H9 (cell line): ENCODE data around the gene RAB22A. TPM values are rescaled to one million over a fixed set of nuclear protein-coding genes. Genes with fewer than 3 reads are reported as not detected.

ENCODE experiments used
- DNase-seq: peaks from one replicate; pipeline ENCODE4 v3.0.0-alpha.2; 2017
- H2AFZ ChIP-seq: one replicate; pipeline ENCODE4 v1.6.1; 2013; ENCODE audit warnings: mild to moderate bottlenecking, low read length, control low read depth, moderate library complexity
- H2AK5ac ChIP-seq: 2 replicates; pipeline ENCODE4 v1.6.1; 2013; ENCODE audit warnings: low read length, control low read depth, mixed read lengths; ENCODE audit not compliant: insufficient read length
- H2BK120ac ChIP-seq: one replicate; pipeline ENCODE4 v1.6.1; 2013; ENCODE audit warnings: low read depth, mild to moderate bottlenecking, low read length, control low read depth, inconsistent platforms; ENCODE audit not compliant: poor library complexity, severe bottlenecking
- H2BK12ac ChIP-seq: 2 replicates; pipeline ENCODE4 v1.6.1; 2013; ENCODE audit warnings: low read length, control low read depth, mixed read lengths, low read depth; ENCODE audit not compliant: insufficient read length
- H2BK15ac ChIP-seq: 2 replicates; pipeline ENCODE4 v1.6.1; 2013; ENCODE audit warnings: low read depth, low read length, control low read depth
- H2BK20ac ChIP-seq: one replicate; pipeline ENCODE4 v1.6.1; 2013; ENCODE audit warnings: low read depth, mild to moderate bottlenecking, low read length, control low read depth, inconsistent platforms; ENCODE audit not compliant: poor library complexity, severe bottlenecking
- H2BK5ac ChIP-seq: 2 replicates; pipeline ENCODE4 v1.6.1; 2013; ENCODE audit warnings: low read length, control low read depth, mixed read lengths; ENCODE audit not compliant: insufficient read length
- H3K14ac ChIP-seq: 2 replicates; pipeline ENCODE4 v1.6.1; 2013; ENCODE audit warnings: low read length, control low read depth; ENCODE audit not compliant: insufficient read depth
- H3K18ac ChIP-seq: 2 replicates; pipeline ENCODE4 v1.6.1; 2013; ENCODE audit warnings: low read depth, mild to moderate bottlenecking, mixed read lengths, low read length, control low read depth; ENCODE audit not compliant: insufficient read length
- H3K23ac ChIP-seq: 2 replicates; pipeline ENCODE4 v1.6.1; 2013; ENCODE audit warnings: low read length, control low read depth, mixed read lengths, low read depth; ENCODE audit not compliant: insufficient read length
- H3K23me2 ChIP-seq: 2 replicates; pipeline ENCODE4 v1.6.1; 2013; ENCODE audit warnings: low read depth, mild to moderate bottlenecking, mixed read lengths, low read length, control low read depth; ENCODE audit not compliant: insufficient read length, poor library complexity, severe bottlenecking
- H3K27ac ChIP-seq: 2 replicates; pipeline ENCODE4 v1.5.1; 2013; ENCODE audit warnings: low read length, control low read depth, mixed read lengths, low read depth; ENCODE audit not compliant: insufficient read length
- H3K27me3 ChIP-seq: 2 replicates; pipeline ENCODE4 v1.6.1; 2013; ENCODE audit warnings: low read length, control low read depth, inconsistent platforms; ENCODE audit not compliant: insufficient read depth
- H3K4ac ChIP-seq: 2 replicates; pipeline ENCODE4 v1.6.1; 2013; ENCODE audit warnings: low read depth, mild to moderate bottlenecking, control low read depth, inconsistent platforms, low read length, moderate library complexity
- H3K4me1 ChIP-seq: 2 replicates; pipeline ENCODE4 v1.6.1; 2013; ENCODE audit warnings: low read length, control low read depth, inconsistent platforms; ENCODE audit not compliant: insufficient read depth
- H3K4me2 ChIP-seq: 2 replicates; pipeline ENCODE4 v1.6.1; 2013; ENCODE audit warnings: low read length, control low read depth, mixed read lengths; ENCODE audit not compliant: insufficient read length, insufficient read depth
- H3K56ac ChIP-seq: 2 replicates; pipeline ENCODE4 v1.6.1; 2013; ENCODE audit warnings: low read depth, mild to moderate bottlenecking, mixed read lengths, low read length, control low read depth; ENCODE audit not compliant: insufficient read length
- H3K79me1 ChIP-seq: 2 replicates; pipeline ENCODE4 v1.6.1; 2013; ENCODE audit warnings: low read depth, mild to moderate bottlenecking, moderate library complexity, low read length, control low read depth, inconsistent platforms; ENCODE audit not compliant: insufficient read depth, poor library complexity, severe bottlenecking
- H3K79me2 ChIP-seq: 2 replicates; pipeline ENCODE4 v1.6.1; 2013; ENCODE audit warnings: low read length, control low read depth, inconsistent platforms; ENCODE audit not compliant: insufficient read depth
- H3K9ac ChIP-seq: 2 replicates; pipeline ENCODE4 v1.6.1; 2013; ENCODE audit warnings: low read length, control low read depth, mixed read lengths; ENCODE audit not compliant: insufficient read length; ENCODE audit errors: extremely low read depth
- H3K9me3 ChIP-seq: one replicate; pipeline ENCODE4 v1.6.1; 2013; ENCODE audit warnings: low read depth, low read length, inconsistent platforms; ENCODE audit not compliant: control insufficient read depth
- H3T11ph ChIP-seq: one replicate; pipeline ENCODE4 v1.6.1; 2013; ENCODE audit warnings: mild to moderate bottlenecking, low read length, control low read depth, inconsistent platforms
- H4K20me1 ChIP-seq: one replicate; pipeline ENCODE4 v1.6.1; 2013; ENCODE audit not compliant: control insufficient read depth, insufficient read length, insufficient read depth
- H4K5ac ChIP-seq: 2 replicates; pipeline ENCODE4 v1.6.1; 2013; ENCODE audit warnings: low read depth, mild to moderate bottlenecking, mixed read lengths, low read length, control low read depth; ENCODE audit not compliant: insufficient read length
- H4K8ac ChIP-seq: replicated peaks from 2 replicates; pipeline ENCODE4 v1.6.1; 2013; ENCODE audit warnings: low read length, control low read depth, mixed read lengths, low read depth; ENCODE audit not compliant: insufficient read length
- H4K91ac ChIP-seq: 2 replicates; pipeline ENCODE4 v1.6.1; 2013; ENCODE audit warnings: low read depth, mild to moderate bottlenecking, moderate library complexity, mixed read lengths, low read length, control low read depth; ENCODE audit not compliant: insufficient read length
- H3K27ac Mint-ChIP-seq, 3 experiments: 2 replicates in 2 of 3; 3 replicates in 1 of 3; pipeline ENCODE4 v1.8.0; 2020 to 2021; ENCODE audit warnings: mixed read lengths in 3 of 3, mild to moderate bottlenecking in 1 of 3, moderate library complexity in 1 of 3
- H3K27me3 Mint-ChIP-seq: 2 replicates; pipeline ENCODE4 v1.8.0; 2021; ENCODE audit warnings: low read depth, mild to moderate bottlenecking, moderate library complexity, mixed read lengths
- H3K36me3 Mint-ChIP-seq, 3 experiments: 2 replicates in 2 of 3; 3 replicates in 1 of 3; pipeline ENCODE4 v1.8.0; 2020 to 2021; ENCODE audit warnings: low read depth in 3 of 3, mixed read lengths in 3 of 3; ENCODE audit not compliant: insufficient read depth in 1 of 3
- H3K4me1 Mint-ChIP-seq, 2 experiments: 2 replicates each; pipeline ENCODE4 v1.8.0; 2020; ENCODE audit warnings: mixed read lengths in 2 of 2
- H3K4me3 Mint-ChIP-seq, 2 experiments: 2 replicates in 1 of 2; 3 replicates in 1 of 2; pipeline ENCODE4 v1.8.0; 2020 to 2021; ENCODE audit warnings: mild to moderate bottlenecking in 2 of 2, mixed read lengths in 2 of 2, moderate library complexity in 1 of 2
- H3K9me3 Mint-ChIP-seq, 2 experiments: 2 replicates in 1 of 2; 3 replicates in 1 of 2; pipeline ENCODE4 v1.8.0; 2020; ENCODE audit warnings: mild to moderate bottlenecking in 2 of 2, mixed read lengths in 2 of 2, moderate library complexity in 1 of 2
- WGBS: extraction: QIAGEN DNeasy Blood & Tissue Kit; methylation state at CpG from one replicate; pipeline ENCODE4 v1.1.7; 2013; ENCODE audit warnings: missing lambda C conversion rate, low lambda C conversion rate, mixed read lengths; ENCODE audit not compliant: insufficient read length; ENCODE audit errors: extremely low coverage; 5-methylcytosine and 5-hydroxymethylcytosine counted together
- total RNA-seq: library from RNA; stranded (reverse); gene quantifications from 2 replicates; pipeline ENCODE4 v1.2.1, GENCODE V29; 2021
- TF ChIP-seq, protein P1 (sequence below): fragments of 200-600 bp; sonication (generic); conservative IDR thresholded peaks from 3 replicates; pipeline ENCODE4 v1.8.0; 2021; ENCODE audit warnings: antibody characterized with exemption, mild to moderate bottlenecking

The RAB22A gene
- total RNA-seq, 1 experiment from 2014 or later, result 6.3 TPM

DNA sequence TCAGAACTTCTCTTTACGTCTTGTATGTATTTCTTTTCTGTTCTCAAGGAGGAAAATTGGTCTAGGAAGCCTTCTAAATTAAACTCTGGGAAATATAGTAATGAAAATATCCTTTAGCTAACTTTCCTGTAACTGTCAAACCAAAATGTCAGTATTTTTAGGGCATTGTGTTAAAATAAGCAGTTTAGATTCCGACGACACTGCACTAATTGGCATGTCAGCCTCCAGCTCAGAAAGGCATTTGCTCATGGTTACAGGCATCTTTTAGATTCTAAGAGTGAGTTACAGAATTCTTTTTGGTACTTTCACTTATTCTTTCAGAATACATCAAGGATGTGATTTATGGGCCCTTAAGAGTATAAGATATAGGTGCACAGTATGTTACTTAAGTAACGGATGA is 53.5 kb downstream of the RAB22A start:
- Histone ChIP-seq H3K23me2 (no peaks in the 10 kb centered on the region), H2BK120ac (no peak overlapping the region), H3K9ac (no peak overlapping the region), H3K9me3 (no peaks in the 10 kb centered on the region), H3K23ac (no peak overlapping the region), H3K4me2 (no peak overlapping the region), H3K56ac (no peak overlapping the region), H4K91ac (no peak overlapping the region), H3K79me1 (no peaks in the 10 kb centered on the region), H2AK5ac (no peak overlapping the region), H3K18ac (no peak overlapping the region), H4K8ac (no peak overlapping the region), H2BK5ac (no peak overlapping the region), H3T11ph (no peak overlapping the region), H2AFZ (no peak overlapping the region), H3K27me3 (no peaks in the 10 kb centered on the region), H3K79me2 (no peaks in the 10 kb centered on the region), H2BK15ac (no peak overlapping the region), H4K5ac (no peak overlapping the region), H3K14ac (no peak overlapping the region), H3K4ac (no peak overlapping the region), H4K20me1 (no peaks in the 10 kb centered on the region), H2BK20ac (no peak overlapping the region), H3K4me1 (no peaks in the 10 kb centered on the region), H3K27ac (no peak overlapping the region), H2BK12ac (no peak overlapping the region)
- no CpG with 5 or more reads among the region's 4 CpGs for WGBS
- Mint-ChIP-seq H3K4me1 (peaks cover 5 to 6% of the 10 kb centered on the region in 2 experiments; a peak in 3 of 4 replicates), H3K27me3 (no peaks in the 10 kb centered on the region), H3K36me3 (peaks cover 5 to 12% (median 10%) of the 10 kb centered on the region in 3 experiments; a peak in 6 of 7 replicates), H3K27ac (no peak overlapping the region), H3K9me3 (no peaks in the 10 kb centered on the region), H3K4me3 (no peak overlapping the region)
- TF ChIP-seq, protein P1, sequence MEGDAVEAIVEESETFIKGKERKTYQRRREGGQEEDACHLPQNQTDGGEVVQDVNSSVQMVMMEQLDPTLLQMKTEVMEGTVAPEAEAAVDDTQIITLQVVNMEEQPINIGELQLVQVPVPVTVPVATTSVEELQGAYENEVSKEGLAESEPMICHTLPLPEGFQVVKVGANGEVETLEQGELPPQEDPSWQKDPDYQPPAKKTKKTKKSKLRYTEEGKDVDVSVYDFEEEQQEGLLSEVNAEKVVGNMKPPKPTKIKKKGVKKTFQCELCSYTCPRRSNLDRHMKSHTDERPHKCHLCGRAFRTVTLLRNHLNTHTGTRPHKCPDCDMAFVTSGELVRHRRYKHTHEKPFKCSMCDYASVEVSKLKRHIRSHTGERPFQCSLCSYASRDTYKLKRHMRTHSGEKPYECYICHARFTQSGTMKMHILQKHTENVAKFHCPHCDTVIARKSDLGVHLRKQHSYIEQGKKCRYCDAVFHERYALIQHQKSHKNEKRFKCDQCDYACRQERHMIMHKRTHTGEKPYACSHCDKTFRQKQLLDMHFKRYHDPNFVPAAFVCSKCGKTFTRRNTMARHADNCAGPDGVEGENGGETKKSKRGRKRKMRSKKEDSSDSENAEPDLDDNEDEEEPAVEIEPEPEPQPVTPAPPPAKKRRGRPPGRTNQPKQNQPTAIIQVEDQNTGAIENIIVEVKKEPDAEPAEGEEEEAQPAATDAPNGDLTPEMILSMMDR, result no peak
- DNase-seq, result no peak
